ENCODE measurements around the gene PRDM15. TPM values are rescaled to one million over a fixed set of nuclear protein-coding genes. Genes with fewer than 3 reads are reported as not detected.

The PRDM15 gene
- total and polyA plus RNA-seq, 2 experiments from 2014 or later = 3.0 to 10.6 TPM

GRCh38 chr21:41856572-41856971 lies 22.6 kb downstream of the PRDM15 start (continued):
- TF ChIP-seq REST (IDR thresholded peaks at IDR 0.05; ENCODE audit: unreplicated experiment) = no peak

DNA sequence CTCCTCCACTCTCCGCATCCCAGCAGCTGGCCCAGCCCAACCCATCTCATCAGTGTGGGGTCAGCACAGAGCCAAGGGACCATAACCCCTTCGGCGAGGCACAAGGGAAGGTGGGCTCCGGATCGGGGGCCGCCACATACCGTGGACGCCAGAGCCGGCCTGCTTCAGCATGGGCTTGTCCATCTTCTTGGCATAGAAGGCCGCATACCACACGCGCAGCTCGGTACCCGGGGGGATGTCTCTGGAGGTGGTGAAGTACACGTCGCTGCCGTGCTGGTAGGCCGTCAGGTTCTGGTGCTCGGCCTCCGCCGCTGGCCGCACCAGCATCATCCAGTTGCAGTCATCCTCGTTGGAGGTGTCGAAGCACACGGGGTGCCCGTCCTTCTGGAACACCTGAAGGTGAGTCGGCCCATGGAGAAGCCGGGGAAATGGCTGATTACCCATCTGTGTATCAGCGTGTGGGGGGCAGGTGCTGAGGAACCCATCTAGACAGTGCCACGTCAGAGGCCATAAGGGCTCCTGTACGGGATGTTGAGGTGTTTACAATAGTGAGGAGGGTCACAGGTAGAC lies 24.6 kb downstream of the PRDM15 start:
- no peaks in the 10 kb centered on the region for H3F3A ChIP-seq (replicated peaks; ENCODE audit: low read depth)
- no peaks in the 10 kb centered on the region for H3K79me2 ChIP-seq (replicated peaks; ENCODE audit: insufficient read depth)
- peaks cover 2% of the 10 kb centered on the region; the same call in 1 of the 2 replicates for H4K20me1 ChIP-seq (replicated peaks; ENCODE audit: insufficient read depth)
- no peaks in the 10 kb centered on the region for H3K9me2 ChIP-seq (ENCODE audit: insufficient read depth)
- Mint-ChIP-seq H3K36me3 (ENCODE audit: low read depth) (peaks cover 28% of the 10 kb centered on the region), H3K4me1 (no peaks in the 10 kb centered on the region), H3K4me3 (no peak overlapping the region), H3K27me3 (ENCODE audit: insufficient read depth, low read depth, poor library complexity) (peaks cover 4% of the 10 kb centered on the region), H3K9me3 (no peaks in the 10 kb centered on the region), H3K27ac (no peak overlapping the region)
- no peaks in the 10 kb centered on the region for H3K27me3 ChIP-seq (ENCODE audit: insufficient read depth)
- no peaks in the 10 kb centered on the region for H3K4me1 ChIP-seq (ENCODE audit: insufficient read depth)
- no peak overlapping the region for H3K4me2 ChIP-seq
- H3K27ac ChIP-seq (ENCODE audit: low read depth) = no peak overlapping the region
- H3K4me3 ChIP-seq = no peak overlapping the region
- H3K36me3 ChIP-seq (ENCODE audit: insufficient read depth) = no peaks in the 10 kb centered on the region
- TF ChIP-seq ZNF114 (CRISPR knock-in tag; IDR thresholded peaks at IDR 0.05) (no peak), NANOG (IDR thresholded peaks at IDR 0.05; ENCODE audit: borderline replicate concordance) (no peak)
- no peak for DNase-seq (ENCODE audit: low spot score)
- H2AFZ ChIP-seq = no peak overlapping the region
- no peak for ATAC-seq

DNA sequence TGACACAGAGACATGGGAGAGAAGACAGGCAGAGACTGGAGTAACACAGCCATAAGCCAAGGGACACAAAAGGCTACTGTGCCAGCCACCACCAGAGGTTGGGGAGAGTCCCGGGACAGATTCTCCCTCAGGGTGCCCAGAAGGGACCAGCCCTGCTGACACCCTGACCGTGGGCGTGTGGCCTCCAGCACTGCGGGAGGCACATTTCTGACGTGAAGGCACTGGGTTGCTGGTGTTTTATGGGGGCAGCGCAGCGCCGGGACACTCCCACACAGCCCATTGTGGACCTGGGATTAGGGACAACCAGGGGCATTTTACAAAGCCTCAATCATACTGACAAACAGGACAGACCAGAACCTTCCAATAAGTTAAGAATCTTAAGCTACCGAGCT lies 26.2 kb downstream of the PRDM15 start:
- Histone ChIP-seq H3K79me2 (replicated peaks; ENCODE audit: insufficient read depth) (no peaks in the 10 kb centered on the region), H3K4me2 (no peak overlapping the region), H3K9me2 (ENCODE audit: insufficient read depth) (no peaks in the 10 kb centered on the region), H3F3A (replicated peaks; ENCODE audit: low read depth) (no peaks in the 10 kb centered on the region), H3K27me3 (ENCODE audit: insufficient read depth) (no peaks in the 10 kb centered on the region), H2AFZ (no peak overlapping the region), H3K27ac (ENCODE audit: low read depth) (no peak overlapping the region), H3K4me3 (no peak overlapping the region), H4K20me1 (replicated peaks; ENCODE audit: insufficient read depth) (peaks cover 2% of the 10 kb centered on the region; the same call in 1 of the 2 replicates), H3K4me1 (ENCODE audit: insufficient read depth) (no peaks in the 10 kb centered on the region), H3K36me3 (ENCODE audit: insufficient read depth) (no peaks in the 10 kb centered on the region)
- DNase-seq (ENCODE audit: low spot score) (no peak), ATAC-seq (no peak)
- Mint-ChIP-seq H3K9me3 (no peaks in the 10 kb centered on the region), H3K27ac (no peak overlapping the region), H3K4me3 (no peak overlapping the region), H3K36me3 (ENCODE audit: low read depth) (peaks cover 28% of the 10 kb centered on the region), H3K4me1 (no peaks in the 10 kb centered on the region), H3K27me3 (ENCODE audit: insufficient read depth, low read depth, poor library complexity) (peaks cover 5% of the 10 kb centered on the region)
- TF ChIP-seq ZNF331 (CRISPR knock-in tag; IDR thresholded peaks at IDR 0.05; ENCODE audit: low read depth) (no peak), ZNF114 (CRISPR knock-in tag; IDR thresholded peaks at IDR 0.05) (no peak), REST (IDR thresholded peaks at IDR 0.05; ENCODE audit: unreplicated experiment) (no peak), STAT1 (IDR thresholded peaks at IDR 0.05; ENCODE audit: unreplicated experiment) (no peak)
- TF ChIP-seq, protein P1, sequence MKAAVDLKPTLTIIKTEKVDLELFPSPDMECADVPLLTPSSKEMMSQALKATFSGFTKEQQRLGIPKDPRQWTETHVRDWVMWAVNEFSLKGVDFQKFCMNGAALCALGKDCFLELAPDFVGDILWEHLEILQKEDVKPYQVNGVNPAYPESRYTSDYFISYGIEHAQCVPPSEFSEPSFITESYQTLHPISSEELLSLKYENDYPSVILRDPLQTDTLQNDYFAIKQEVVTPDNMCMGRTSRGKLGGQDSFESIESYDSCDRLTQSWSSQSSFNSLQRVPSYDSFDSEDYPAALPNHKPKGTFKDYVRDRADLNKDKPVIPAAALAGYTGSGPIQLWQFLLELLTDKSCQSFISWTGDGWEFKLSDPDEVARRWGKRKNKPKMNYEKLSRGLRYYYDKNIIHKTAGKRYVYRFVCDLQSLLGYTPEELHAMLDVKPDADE (IDR thresholded peaks at IDR 0.05) = no peak

All from GM23338 (cell line).